ENCODE measurements around the gene CALN1. TPM values are rescaled to one million over a fixed set of nuclear protein-coding genes. Genes with fewer than 3 reads are reported as not detected.

The CALN1 gene
- total and polyA plus RNA-seq, 9 of the 15 experiments (the other 6 are each of a cell fraction or from before 2014, with no cell fraction given): 1.4 to 7.5 (median 3.3) TPM

GRCh38 chr7:72072901-72073300 is 339.2 kb downstream of the CALN1 start (continued):
- TF ChIP-seq HBP1 (CRISPR knock-in tag; IDR thresholded peaks at IDR 0.05) (no peak), ETV5 (CRISPR knock-in tag; IDR thresholded peaks at IDR 0.05; ENCODE audit: low read depth) (no peak), ZFP36 (IDR thresholded peaks at IDR 0.05; ENCODE audit: low read depth, low read length, partially characterized antibody) (no peak), ZFP1 (CRISPR knock-in tag; IDR thresholded peaks at IDR 0.05) (no peak), ADNP (tag; IDR thresholded peaks at IDR 0.05) (no peak), HNRNPUL1 (IDR thresholded peaks at IDR 0.05; ENCODE audit: low read length) (no peak), CBFB (CRISPR knock-in tag; IDR thresholded peaks at IDR 0.05) (no peak), ZNF316 (IDR thresholded peaks at IDR 0.05) (no peak), POLR2AphosphoS5 (IDR thresholded peaks at IDR 0.05; ENCODE audit: control insufficient read depth, insufficient read depth, low read depth, low read length) (no peak), HNRNPK (IDR thresholded peaks at IDR 0.05; ENCODE audit: low read depth, low read length, poor library complexity, severe bottlenecking) (no peak), NELFE (IDR thresholded peaks at IDR 0.05; ENCODE audit: insufficient read depth, insufficient read length) (no peak), CC2D1A (IDR thresholded peaks at IDR 0.05) (no peak), YY1 (IDR thresholded peaks at IDR 0.05; ENCODE audit: borderline replicate concordance in 1 of 3, control insufficient read depth in 1 of 3, extremely low read depth in 1 of 3, insufficient read depth in 3 of 3, insufficient read length in 1 of 3, insufficient replicate concordance in 2 of 3, low read depth in 1 of 3, low read length in 2 of 3) (no peak), MEF2A (IDR thresholded peaks at IDR 0.05; ENCODE audit: control insufficient read depth, low read depth, low read length) (no peak)
- TF ChIP-seq, protein P1, sequence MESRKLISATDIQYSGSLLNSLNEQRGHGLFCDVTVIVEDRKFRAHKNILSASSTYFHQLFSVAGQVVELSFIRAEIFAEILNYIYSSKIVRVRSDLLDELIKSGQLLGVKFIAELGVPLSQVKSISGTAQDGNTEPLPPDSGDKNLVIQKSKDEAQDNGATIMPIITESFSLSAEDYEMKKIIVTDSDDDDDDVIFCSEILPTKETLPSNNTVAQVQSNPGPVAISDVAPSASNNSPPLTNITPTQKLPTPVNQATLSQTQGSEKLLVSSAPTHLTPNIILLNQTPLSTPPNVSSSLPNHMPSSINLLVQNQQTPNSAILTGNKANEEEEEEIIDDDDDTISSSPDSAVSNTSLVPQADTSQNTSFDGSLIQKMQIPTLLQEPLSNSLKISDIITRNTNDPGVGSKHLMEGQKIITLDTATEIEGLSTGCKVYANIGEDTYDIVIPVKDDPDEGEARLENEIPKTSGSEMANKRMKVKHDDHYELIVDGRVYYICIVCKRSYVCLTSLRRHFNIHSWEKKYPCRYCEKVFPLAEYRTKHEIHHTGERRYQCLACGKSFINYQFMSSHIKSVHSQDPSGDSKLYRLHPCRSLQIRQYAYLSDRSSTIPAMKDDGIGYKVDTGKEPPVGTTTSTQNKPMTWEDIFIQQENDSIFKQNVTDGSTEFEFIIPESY (CRISPR knock-in tag; IDR thresholded peaks at IDR 0.05): no peak
- TF ChIP-seq, protein P2, sequence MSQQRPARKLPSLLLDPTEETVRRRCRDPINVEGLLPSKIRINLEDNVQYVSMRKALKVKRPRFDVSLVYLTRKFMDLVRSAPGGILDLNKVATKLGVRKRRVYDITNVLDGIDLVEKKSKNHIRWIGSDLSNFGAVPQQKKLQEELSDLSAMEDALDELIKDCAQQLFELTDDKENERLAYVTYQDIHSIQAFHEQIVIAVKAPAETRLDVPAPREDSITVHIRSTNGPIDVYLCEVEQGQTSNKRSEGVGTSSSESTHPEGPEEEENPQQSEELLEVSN (IDR thresholded peaks at IDR 0.05; ENCODE audit: borderline replicate concordance in 1 of 2, extremely low read depth in 1 of 2, insufficient read depth in 1 of 2, insufficient read length in 1 of 2, low read depth in 1 of 2, low read length in 1 of 2, poor library complexity in 1 of 2, severe bottlenecking in 1 of 2): no peak
